ENCODE data around the gene GRID1.

GRCh38 chr10:86346799-86347665 is 19.6 kb downstream of the GRID1 start:
- TF ChIP-seq GATA2 (IDR thresholded peaks at IDR 0.05; ENCODE audit: low read depth, low read length) (no peak), GATA3 (IDR thresholded peaks at IDR 0.05; ENCODE audit: low read depth, low read length) (no peak)

Data from SH-SY5Y (cell line).